Kidney glomerular epithelial cell (primary cell): ENCODE measurements around the gene RNGTT.

ENCODE experiments used
- DNase-seq: peaks from one replicate; lab custom pipeline; 2025; lab: John Stamatoyannopoulos, UW

Gene RNGTT

GRCh38 chr6:88653936-88654335 is 309.5 kb downstream of the RNGTT start:
- no peak for DNase-seq

GRCh38 chr6:88651400-88651799 is 312.0 kb downstream of the RNGTT start:
- no peak for DNase-seq

GRCh38 chr6:88650979-88651378 is 312.4 kb downstream of the RNGTT start:
- no peak for DNase-seq

GRCh38 chr6:88650029-88650619 is 313.3 kb downstream of the RNGTT start:
- no peak for DNase-seq

- DNase-seq: no peak
Observed at GRCh38 chr6:88641178-88641903, 322.1 kb downstream of the RNGTT start.

- no peak for DNase-seq
Observed at GRCh38 chr6:88637761-88638545, 325.5 kb downstream of the RNGTT start.

- no peak for DNase-seq
Observed at GRCh38 chr6:88636871-88637270, 326.5 kb downstream of the RNGTT start.

GRCh38 chr6:88633782-88634181 is 329.6 kb downstream of the RNGTT start:
- no peak for DNase-seq

- no peak for DNase-seq
Observed at GRCh38 chr6:88631830-88632229, 331.6 kb downstream of the RNGTT start.

GRCh38 chr6:88629838-88630494 is 333.5 kb downstream of the RNGTT start:
- no peak for DNase-seq

GRCh38 chr6:88626460-88626859 is 337.0 kb downstream of the RNGTT start:
- peak; percentile 7 for DNase-seq

- no peak for DNase-seq
Observed at GRCh38 chr6:88623531-88623930, 339.9 kb downstream of the RNGTT start.

GRCh38 chr6:88619951-88620350 is 343.5 kb downstream of the RNGTT start:
- DNase-seq: no peak

- DNase-seq: no peak
Observed at GRCh38 chr6:88616380-88616779, 347.0 kb downstream of the RNGTT start.

GRCh38 chr6:88614316-88614877 is 349.0 kb downstream of the RNGTT start:
- no peak for DNase-seq

- no peak for DNase-seq
Observed at GRCh38 chr6:88612631-88613030, 350.8 kb downstream of the RNGTT start.

GRCh38 chr6:88611721-88612120 is 351.7 kb downstream of the RNGTT start:
- no peak for DNase-seq

GRCh38 chr6:88609983-88610382 is 353.4 kb downstream of the RNGTT start:
- no peak for DNase-seq

- no peak for DNase-seq
Observed at GRCh38 chr6:88605271-88605670, 358.1 kb downstream of the RNGTT start.

GRCh38 chr6:88599571-88599970 is 363.8 kb downstream of the RNGTT start:
- no peak for DNase-seq

GRCh38 chr6:88596801-88597200 is 366.6 kb downstream of the RNGTT start:
- no peak for DNase-seq

GRCh38 chr6:88588938-88589337 is 374.5 kb downstream of the RNGTT start:
- no peak for DNase-seq
